GM12801 (cell line): ENCODE measurements around the gene BCAS2.

Experiments used
- TF ChIP-seq, protein P1 (sequence below): IDR thresholded peaks from one replicate; pipeline ENCODE4 v1.5.1; 2011; ENCODE audit warnings: control low read depth; ENCODE audit not compliant: insufficient read length; ENCODE audit errors: extremely low read depth

The BCAS2 gene

DNA sequence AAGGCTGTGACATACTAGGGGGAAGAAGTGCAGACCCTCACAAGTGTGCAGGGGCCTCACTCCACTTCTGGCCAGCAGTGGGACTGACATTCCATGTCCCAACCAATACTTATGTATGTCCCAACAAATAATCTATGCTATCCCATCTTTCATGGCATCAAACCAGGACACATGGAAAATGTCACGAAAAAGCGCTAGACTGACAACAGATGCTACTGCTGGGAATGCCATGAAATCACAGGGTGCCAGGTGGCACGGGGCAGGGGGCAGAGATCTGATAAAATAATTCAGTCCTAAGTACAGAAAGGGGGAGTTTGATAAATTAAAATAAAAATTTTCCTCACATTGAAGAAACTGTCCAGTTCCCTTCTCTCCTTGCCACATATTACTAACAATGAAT lies 27.6 kb upstream of the BCAS2 start:
- TF ChIP-seq, protein P1, sequence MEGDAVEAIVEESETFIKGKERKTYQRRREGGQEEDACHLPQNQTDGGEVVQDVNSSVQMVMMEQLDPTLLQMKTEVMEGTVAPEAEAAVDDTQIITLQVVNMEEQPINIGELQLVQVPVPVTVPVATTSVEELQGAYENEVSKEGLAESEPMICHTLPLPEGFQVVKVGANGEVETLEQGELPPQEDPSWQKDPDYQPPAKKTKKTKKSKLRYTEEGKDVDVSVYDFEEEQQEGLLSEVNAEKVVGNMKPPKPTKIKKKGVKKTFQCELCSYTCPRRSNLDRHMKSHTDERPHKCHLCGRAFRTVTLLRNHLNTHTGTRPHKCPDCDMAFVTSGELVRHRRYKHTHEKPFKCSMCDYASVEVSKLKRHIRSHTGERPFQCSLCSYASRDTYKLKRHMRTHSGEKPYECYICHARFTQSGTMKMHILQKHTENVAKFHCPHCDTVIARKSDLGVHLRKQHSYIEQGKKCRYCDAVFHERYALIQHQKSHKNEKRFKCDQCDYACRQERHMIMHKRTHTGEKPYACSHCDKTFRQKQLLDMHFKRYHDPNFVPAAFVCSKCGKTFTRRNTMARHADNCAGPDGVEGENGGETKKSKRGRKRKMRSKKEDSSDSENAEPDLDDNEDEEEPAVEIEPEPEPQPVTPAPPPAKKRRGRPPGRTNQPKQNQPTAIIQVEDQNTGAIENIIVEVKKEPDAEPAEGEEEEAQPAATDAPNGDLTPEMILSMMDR = no peak

DNA sequence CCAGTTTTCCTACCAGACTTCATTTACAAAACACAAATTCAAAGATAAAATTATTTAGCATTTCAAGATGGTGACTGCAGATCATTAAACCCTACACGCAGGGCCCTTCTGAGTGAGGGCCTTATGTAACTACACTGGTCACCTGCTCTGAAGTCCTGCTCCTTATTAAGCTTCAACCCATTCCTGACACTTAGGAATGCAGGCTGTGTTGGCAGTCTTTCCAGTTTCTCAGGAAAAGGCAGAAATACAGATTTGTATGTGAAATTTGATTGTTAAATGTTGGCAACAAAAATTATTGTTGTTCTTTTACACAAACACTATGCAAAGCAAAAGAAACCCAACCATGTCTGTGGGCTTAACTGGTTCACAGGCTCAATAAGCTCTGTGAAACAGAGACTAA lies 25.8 kb upstream of the BCAS2 start:
- TF ChIP-seq, protein P1 = no peak

DNA sequence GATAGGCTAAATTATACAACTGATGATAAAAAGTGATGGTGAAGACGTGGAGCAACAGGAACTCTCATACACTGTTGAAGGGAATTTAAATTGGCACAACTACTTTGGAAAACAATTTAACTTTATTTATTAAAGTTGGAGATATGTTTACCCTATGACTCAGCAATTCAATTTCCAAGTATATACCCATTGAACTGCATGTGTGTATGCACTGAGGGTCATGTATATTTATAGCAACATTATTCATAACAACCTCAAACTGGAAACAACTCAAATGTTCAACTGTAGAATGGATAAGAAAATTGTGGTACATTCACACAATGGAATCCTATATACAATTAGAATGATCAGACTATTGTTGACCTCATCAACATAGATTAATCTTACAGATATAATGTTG lies 16.5 kb upstream of the BCAS2 start:
- TF ChIP-seq, protein P1 = no peak

DNA sequence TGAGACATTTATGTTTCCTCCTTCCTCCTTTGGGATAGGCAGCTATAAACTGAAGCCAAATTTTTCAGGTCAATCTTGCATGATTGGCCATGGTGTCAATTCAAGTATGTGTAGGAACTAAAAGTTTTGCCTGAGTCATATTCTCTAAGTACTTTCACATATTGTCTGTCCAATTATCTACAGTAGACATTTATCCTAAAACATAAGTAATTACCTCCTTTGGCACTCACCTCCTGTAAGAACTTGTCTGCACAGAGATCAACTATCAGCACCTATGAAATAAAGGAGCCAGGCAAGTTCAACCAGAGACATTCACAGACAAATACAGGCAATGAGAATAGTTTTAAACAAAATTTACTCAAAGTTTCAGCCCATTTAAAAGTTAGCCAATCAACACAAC lies 14.2 kb upstream of the BCAS2 start:
- TF ChIP-seq, protein P1 = no peak

DNA sequence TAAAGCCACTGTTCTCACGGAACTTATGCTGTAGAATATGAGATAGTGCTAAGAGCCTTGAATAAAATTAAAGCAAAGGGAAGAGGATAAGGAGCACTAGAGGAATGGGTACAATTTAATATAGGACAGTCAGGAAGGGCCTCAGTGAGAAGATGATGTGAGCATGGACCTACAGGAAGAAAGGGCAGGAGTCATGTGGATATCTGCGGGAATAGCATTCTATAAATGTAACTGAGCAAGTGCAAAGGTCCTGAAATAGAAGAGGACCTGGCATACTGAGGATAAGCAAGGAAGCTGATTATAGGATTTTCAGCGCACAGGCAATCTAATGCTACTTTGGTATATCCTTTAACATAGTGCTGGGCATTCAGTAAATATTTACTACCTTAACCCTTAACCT lies 12.6 kb upstream of the BCAS2 start:
- TF ChIP-seq, protein P1 = no peak

DNA sequence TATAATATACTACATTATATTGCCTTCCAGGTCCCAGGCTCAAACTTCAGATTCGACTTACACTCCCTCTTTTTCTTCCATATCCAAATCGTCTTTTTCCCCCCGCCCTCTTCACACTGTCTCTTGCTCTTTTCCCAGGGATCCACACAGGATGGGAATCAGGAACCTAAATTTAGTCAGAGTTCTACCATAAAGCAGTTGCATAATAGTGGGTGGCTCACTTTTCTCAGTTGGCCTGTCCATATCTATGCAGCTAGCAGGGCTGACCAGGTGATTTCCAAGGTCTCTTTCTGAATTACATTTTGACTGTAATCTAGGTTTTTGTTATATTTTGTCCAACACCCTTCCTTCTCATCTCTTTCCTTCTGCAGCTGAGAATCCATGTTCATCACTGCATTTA lies 7.7 kb upstream of the BCAS2 start:
- TF ChIP-seq, protein P1 = no peak

DNA sequence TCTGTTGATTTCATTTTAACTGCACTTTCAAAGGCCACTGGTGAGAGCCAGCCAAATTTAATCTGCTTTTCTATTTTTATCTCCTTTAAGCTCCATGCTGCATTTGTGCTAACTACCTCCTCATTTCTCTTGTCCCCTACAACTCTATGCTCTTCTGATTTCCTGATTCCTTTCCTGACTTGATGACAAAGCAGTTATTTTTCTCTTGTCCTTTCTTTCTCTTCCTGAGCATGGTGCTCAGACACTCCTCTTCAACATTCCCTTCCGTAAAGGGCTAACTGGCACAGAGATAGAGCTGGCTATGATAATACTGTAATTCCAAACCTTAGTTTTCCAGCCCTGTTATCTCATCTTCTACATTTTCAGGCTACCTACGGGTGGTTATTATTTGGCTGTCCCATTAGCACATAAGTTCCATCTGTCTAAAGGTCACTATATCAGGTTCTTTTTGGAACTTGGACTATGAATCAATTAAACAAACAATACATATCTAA lies 6.8 kb upstream of the BCAS2 start:
- TF ChIP-seq, protein P1 = no peak

DNA sequence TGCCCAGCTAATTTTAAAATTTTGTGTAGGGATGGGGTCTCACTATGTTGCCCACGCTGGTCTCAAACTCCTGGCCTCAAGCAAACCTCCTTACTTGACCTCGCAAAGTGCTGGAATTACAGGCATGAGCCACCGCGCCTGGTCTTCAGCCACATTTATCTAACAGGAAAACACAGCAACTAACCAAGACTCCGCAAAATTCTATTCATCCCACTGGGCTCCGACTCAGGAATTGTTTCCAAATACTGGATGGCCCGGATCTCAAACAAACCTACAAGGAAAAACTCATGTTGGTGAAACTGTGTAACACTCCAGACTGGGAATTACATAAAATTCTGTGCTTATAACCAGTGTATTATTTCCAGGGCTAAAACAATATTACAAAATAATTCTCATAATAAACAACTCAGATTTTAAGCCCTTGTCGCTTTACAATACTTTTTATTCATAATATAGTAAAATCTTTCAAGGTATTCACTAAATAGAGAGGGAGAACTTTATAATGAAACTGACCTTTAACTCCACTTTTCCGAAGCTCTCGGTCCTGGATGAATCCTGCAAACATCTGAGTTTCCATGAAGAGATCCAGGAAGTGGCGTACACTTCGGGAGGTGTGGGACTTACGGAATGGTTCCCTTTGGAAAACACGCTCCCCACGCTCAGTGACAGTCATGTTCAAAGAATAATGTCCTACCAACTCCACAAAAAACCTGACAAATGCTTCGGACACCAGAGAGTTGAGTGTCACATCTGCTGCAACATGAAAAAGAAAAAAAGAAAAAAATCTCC lies 6.0 kb upstream of the BCAS2 start:
- TF ChIP-seq, protein P1 = no peak
